HG03558 (cell line): ENCODE data around the gene AIPL1.
"Not testable (repeated sequence)": the region's sequence is repeated elsewhere in the genome, so short reads cannot be mapped to it uniquely, and the experiment has no call there.

Source experiments
- ATAC-seq: cut with Tn5 transposase; IDR thresholded peaks from one replicate; pipeline ENCODE4 v1.9.1; 2021; ENCODE audit warnings: moderate number of reproducible peaks; ENCODE audit not compliant: unreplicated experiment; ENCODE audit errors: extremely low read depth

AIPL1 gene, protein sequence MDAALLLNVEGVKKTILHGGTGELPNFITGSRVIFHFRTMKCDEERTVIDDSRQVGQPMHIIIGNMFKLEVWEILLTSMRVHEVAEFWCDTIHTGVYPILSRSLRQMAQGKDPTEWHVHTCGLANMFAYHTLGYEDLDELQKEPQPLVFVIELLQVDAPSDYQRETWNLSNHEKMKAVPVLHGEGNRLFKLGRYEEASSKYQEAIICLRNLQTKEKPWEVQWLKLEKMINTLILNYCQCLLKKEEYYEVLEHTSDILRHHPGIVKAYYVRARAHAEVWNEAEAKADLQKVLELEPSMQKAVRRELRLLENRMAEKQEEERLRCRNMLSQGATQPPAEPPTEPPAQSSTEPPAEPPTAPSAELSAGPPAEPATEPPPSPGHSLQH

GRCh38 chr17:6435051-6435450 lies at the start of gene AIPL1:
Gene AIPL1 (minus strand): TSS chr17:6435121. CDS start chr17:6435104, 17 bp downstream.
- ATAC-seq: no peak

- ATAC-seq: no peak
Observed at GRCh38 chr17:6483507-6483906, 48.6 kb upstream of the AIPL1 start.

GRCh38 chr17:6482796-6483195 lies 47.9 kb upstream of the AIPL1 start:
- not testable (repeated sequence) for ATAC-seq

DNA sequence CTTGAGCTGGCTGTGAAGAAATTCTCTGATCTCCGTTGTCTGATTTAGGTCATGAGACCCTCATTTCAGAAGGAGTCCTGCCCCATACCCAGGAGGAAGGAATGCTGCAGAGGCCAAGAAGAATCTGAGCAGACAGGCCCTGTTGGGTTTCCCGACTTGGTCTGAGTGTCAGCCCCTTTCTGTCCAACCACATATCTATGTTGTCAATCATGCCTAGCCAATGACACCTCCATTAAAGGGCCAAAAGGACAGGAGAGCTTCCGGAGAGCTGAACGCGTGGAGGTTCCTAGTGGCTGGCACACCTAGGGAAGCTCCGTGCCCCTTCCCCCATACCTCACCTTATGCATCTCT lies 47.2 kb upstream of the AIPL1 start:
- ATAC-seq: no peak

DNA sequence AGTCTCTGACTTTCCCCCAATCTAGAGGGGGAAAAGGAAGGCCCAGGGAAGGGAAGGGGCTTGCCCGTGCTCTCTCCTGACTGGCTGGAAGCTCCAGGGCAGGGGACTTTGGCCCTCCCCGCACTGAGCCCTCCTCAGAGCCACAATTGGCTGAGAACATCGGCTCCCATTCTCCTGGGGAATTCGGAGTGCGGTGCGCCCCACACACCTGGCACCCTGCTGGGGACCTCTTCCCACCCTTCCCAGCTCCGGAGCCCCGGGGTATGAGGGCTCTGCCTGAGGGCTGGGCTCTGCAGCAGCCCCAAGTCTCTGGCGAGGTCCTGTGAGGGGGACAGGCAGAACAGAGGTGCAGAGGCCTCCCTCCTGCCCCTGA lies 45.4 kb upstream of the AIPL1 start:
- no peak for ATAC-seq

- ATAC-seq: no peak
Observed at GRCh38 chr17:6479622-6480302, 44.8 kb upstream of the AIPL1 start.

DNA sequence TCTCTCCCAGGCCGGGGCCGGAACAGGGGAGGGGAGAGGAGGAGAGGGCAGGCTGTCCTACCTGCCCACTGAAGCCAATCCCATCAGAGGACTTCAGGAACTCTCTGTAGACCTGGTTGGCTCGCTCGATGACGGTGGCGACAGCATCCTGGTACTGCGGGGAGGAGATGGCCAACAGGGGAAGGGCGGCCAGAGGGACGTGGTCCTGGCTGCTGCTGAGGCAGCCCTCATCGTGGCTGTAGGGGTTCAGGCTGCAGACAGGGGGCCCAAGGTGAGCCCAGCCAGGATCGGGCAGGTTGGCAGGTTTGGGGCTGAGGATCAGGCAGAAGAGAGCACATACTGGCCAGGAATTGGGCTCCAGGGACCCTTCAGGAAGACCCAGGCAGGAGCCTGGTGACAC lies 43.6 kb upstream of the AIPL1 start:
- no peak for ATAC-seq

DNA sequence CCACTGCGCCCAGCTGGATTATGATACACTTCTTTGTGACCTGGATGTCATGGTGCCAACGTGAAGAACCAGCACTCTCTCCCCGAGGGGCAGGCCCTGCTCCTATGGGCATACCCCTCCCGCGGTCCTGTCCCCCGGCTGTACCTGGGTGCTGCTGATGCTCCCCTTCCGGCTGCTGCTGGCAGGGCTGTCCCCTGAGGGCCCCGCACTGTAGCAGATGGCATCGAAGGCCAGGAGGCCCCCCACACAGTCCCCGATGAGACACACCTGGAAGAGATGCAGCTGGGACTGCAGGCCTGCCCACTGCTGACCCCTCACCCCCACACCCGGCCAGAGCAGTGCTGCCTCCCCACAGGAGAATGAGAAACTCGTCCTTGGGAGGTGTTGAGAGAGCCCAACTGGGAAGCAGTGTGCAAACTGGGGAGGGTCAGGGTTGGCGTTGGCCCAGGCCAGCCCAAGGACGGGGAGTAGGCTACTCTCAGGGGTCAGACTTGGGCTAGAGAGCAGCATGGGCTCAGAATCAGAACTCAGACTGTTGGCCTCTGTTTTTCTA lies 43.0 kb upstream of the AIPL1 start:
- ATAC-seq: no peak

DNA sequence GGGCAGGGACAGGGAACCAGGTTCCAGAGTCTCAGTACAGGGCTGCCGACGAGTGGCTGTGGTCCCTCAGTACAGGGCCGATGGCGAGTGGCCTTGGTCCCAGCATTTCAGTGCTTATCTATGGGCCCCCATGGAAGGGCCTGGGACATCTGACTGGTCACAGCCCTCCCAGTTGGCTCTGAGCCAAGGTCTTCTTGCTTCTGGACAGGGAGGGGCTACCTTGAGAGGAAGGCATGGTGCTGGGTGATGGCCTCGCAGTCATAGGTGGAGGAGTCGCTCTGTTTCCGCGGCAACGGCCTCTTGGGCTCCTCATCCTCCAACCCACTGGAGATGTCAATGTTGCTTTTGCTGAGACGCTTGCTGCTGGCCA lies 41.9 kb upstream of the AIPL1 start:
- ATAC-seq: no peak

DNA sequence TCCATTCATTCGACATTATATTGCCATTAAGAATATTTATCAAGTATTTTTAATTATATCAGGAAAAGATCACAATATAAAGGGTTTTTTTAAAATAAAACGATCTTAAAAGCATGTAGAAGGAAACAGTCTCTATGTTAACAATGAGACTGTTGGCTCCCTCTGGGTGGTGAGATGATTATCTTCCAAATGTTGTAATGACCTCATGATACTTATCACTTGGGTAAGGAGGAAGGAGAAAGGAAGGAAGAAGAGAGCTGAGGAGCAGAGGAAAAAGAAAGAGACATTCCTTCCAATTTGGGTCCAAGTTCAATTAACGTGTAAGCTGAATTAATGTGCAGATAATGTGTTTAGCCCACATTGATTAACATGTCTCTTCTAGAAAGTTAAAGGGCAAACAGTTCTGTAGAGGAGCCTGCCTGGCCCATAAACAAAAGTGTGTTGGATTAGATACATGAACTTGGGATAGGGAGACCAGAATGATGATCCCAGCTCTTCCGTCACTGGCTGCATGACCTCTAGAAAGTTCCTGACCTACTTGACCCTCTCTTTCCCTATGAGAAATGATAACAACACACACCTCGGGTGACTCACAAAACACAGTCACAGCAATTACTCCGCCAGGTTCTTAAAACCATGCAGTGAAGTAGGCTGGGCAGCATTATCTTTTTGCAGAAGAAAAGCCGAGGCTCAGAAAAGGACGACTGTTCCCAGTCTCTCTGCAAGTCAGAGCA lies 41.3 kb upstream of the AIPL1 start:
- no peak for ATAC-seq

- ATAC-seq: no peak
Observed at GRCh38 chr17:6475411-6475810, 40.5 kb upstream of the AIPL1 start.

- no peak for ATAC-seq
Observed at GRCh38 chr17:6474906-6475305, 40.0 kb upstream of the AIPL1 start.

DNA sequence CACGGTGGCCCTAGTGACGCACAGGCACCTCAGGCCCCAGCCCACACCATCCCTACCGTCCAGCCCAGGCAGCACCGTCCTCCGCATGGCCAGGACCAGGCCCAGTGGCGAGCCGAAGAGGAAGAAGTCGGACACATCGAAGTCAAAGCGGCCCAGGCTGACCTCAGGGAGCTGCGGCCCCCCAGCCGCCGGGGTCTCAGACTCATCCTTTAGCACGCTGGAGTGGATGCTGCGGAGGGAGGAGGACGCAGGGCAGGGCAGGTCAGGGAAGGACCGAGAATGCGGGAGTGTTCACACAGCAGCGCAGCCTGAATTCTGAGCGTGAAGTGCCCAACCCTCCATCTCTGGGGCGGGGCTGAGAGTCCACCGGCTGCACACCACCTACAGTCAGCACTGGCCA lies 39.5 kb upstream of the AIPL1 start:
- no peak for ATAC-seq

DNA sequence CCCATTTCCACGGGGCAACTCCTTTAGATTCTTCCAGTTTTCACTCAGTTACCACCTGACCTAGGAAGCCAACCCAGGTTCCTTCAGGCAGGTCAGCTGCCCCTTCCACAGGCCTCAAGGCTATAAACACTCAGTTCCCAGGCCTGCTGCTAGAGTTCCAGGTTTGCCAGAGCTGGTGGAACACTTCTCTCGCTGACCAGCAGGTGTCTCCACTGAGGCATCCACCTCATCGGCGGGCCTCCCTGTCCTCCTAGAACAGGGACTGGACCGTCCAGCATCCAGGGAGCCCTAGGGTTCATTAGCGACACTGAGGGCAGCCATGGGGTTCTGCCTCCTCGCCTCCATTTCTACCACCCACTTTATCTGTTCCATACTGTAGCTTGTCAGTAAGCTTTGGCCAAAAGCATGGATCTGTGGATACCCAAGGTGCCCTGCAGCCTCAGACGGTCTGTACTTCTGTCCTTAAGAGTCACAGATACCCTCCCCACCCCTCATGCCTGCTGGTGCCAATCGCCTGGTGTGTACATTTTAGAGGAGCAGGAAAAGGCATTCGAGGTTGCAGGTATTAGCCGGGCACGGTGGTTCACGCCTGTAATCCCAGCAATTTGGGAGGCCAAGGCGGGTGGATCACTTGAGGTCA lies 38.3 kb upstream of the AIPL1 start:
- no peak for ATAC-seq

GRCh38 chr17:6472517-6472916 lies 37.6 kb upstream of the AIPL1 start:
- ATAC-seq: no peak

GRCh38 chr17:6471531-6472465 lies 36.9 kb upstream of the AIPL1 start:
- ATAC-seq: no peak

GRCh38 chr17:6470751-6471521 lies 36.0 kb upstream of the AIPL1 start:
- ATAC-seq: no peak

DNA sequence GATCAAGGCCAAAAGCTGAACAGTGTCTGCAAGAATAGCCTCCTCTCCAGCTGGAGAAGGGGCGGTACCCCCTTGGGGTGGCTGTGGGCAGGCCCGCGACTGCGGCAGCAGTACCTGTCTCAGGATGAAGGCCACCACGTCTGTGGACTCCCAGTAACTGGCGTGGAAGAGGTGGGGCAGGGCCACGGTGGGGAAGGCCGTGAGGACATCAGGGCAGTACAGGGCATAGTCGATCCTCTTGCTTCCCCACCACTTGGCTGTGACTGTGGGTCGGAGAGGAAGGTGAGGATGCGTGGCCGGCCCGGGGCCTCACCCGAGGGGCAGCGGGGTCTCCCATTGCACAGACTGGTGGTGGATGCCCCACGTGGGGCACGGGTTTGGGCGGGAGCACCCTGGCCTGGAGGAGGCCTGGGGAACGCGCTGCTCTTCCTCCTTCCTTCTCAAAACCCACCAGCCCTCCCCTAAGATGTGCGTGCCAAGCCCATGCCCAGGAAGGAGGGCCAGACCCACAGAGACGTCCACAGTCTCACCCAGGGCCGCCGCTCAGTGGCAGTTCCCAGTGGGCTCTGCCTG lies 35.3 kb upstream of the AIPL1 start:
- no peak for ATAC-seq
